GM19099 (cell line): ENCODE results near the gene ALDH7A1.

ENCODE experiments used
- POLR2A ChIP-seq: IDR thresholded peaks from 3 replicates; pipeline ENCODE4 v1.6.1; 2011; ENCODE audit warnings: low read depth; ENCODE audit not compliant: insufficient read length; ENCODE audit errors: extremely low read depth

Gene ALDH7A1

GRCh38 chr5:126594748-126595485 is at the start of gene ALDH7A1:
Gene ALDH7A1, minus strand, starts transcription at chr5:126595219. Its CDS starts 21 bp downstream, at chr5:126595198.
- peak; percentile 74 for TF ChIP-seq POLR2A

DNA sequence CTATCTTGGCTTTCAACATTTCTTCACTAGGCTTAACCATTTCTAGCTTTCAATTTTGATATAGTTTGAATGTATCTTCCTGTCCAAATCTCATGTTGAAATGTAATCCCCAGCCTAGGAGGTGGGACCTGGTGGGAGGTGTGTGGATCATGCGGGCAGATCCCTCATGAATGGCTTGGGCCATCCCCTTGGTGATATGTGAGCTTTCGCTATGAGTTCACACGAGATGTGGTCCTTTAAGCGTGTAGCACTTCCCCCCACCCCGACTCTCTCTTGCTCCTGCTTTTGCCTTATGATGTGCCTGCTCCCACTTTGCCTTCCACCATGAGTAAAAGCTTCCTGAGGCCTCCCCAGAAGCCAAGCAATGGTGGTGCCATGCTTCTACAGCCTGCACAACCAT is 46.4 kb upstream of the ALDH7A1 start:
- TF ChIP-seq POLR2A = no peak

DNA sequence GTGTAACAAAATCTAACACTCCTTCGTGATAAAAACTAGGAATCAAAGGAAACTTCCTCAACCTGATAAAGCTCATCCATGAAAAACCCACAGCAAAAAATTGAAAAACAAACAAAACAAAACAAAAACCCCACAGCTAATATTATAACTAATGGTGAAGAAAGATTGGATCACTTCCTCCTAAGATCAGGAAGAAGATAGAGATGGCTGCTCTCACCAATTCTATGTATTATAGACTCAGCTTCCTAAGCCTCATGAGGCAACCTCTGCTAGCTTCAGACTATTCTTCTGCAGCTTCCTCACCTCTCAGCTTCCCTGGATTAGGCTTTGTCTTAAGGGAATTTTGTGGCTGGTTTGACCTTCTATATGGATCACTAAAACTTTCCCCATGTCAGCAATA is 45.8 kb upstream of the ALDH7A1 start:
- TF ChIP-seq POLR2A = no peak

DNA sequence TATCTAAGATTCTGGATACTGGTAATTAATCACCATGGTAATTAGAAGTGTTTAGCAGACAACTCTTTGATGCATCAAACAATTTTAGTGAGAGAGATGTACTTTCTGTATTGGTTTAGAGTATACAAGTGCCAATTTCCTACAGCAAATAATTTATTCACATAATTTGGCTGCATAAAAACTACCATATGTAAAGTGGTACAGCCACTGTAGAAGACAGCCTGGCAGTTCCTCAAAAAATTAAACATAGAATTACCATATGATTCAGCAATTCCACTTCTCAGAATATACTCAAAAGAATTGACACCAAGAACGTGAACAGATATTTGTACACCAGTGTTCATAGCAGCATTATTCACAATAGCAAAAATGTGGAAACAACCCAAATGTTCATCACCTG is 41.9 kb upstream of the ALDH7A1 start:
- no peak for TF ChIP-seq POLR2A

DNA sequence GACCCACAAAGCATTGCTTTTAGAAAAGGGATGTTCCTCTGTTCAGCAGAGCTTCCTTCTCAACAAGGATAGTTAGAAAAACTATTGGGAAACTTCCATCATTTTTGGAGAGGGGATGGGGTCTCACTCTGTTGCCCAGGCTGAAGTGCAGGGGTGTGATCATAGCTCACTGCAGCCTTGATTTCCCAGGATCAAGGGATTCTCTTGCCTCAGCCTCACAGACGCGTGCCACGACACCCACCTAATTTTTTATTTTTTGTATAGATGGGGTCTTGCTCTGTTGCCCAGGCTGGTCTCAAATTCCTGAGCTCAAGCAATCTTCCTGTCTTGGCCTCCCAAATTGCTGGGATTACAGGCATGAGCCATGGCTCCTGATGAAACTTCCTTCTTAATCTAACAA is 40.6 kb upstream of the ALDH7A1 start:
- no peak for TF ChIP-seq POLR2A

DNA sequence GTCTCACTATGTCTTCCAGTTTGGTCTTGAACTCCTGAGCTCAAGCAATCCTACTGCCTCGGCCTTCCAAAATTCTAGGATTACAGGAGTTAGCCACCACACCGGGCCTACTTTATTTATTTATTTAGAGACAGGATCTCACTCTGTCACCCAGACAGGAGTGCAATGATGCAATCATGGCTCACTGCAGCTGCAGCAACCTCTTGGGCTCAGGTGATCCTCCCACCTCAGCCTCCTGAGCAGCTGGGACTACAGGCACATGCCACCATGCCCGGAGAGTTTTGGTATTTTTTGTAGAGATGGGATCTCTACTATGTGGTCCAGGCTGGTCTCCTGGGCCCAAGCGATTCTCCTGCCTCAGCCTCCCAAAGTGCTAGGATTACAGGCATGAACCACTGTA is 38.5 kb upstream of the ALDH7A1 start:
- TF ChIP-seq POLR2A = no peak

- no peak for TF ChIP-seq POLR2A
These were observed 36.9 kb upstream of the ALDH7A1 start for GRCh38 chr5:126631920-126632319.

DNA sequence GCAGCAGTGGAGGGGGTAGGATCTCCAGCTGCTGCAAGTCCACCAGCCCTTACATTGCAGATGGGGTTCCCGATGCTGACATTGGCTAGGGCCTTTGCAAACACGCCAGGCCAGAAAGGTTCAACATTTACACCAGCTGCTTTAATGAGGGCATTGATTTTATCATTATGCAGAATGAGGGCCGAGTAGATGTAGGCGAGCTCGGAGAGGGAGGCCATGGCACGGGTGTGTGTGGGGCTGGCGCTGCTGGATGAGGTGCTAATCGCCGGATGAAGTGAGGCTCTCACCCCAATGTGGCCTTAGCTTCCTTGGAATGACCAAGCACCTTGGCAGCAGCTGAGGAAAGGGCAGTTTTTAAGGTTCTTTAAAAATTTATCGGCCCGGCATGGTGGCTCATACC is 33.1 kb upstream of the ALDH7A1 start:
- no peak for TF ChIP-seq POLR2A

- TF ChIP-seq POLR2A = no peak
These were observed 29.5 kb upstream of the ALDH7A1 start for GRCh38 chr5:126624534-126624933.

GRCh38 chr5:126619781-126620180 is 24.8 kb upstream of the ALDH7A1 start:
- TF ChIP-seq POLR2A = no peak

GRCh38 chr5:126615286-126615685 is 20.3 kb upstream of the ALDH7A1 start:
- no peak for TF ChIP-seq POLR2A

DNA sequence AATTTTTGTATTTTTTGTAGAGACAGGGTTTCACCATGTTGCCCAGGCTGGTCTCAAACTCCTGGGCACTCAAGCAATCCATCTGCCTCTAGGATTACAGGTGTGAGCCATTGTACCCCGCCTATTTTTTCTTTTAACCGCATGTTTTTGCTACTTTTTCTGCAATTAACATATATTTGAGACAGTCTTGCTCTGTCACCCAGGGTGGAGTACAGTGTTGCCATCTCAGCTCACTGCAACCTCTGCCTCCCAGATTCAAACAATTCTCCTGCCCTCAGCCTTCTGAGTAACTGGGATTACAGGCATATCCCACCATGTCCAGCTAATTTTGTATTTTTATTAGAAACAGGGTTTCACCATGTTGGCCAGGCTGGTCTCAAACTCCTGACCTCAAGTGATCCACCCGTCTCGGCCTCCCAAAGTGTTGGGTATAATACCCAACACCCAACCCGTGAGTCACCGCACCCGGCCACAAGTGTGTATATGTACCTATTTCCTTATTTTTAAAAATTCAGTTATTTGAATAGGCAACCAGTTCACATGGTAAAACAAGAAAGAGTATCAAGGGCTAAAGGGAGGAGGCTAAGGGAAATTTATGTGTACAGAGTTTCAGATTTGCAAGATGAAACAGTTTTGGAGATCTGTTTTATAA is 19.0 kb upstream of the ALDH7A1 start:
- TF ChIP-seq POLR2A = no peak

DNA sequence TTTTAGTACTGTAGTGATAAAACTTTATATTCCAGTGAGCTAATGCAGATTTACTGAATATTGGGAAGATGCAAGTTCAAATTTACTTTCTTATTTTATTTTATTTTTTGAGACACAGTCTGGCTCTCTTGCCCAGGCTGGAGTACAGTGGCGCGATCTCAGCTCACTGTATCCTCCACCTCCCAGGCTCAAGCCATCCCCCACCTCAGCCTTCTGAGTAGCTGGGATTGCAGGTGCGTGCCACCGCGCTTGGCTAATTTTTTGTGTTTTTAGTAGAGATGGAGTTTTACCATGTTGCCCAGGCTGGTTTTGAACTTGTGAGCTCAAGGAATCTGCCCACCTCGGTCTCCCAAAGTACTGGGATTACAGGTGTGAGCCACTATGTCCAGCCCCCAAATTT is 15.6 kb upstream of the ALDH7A1 start:
- no peak for TF ChIP-seq POLR2A

DNA sequence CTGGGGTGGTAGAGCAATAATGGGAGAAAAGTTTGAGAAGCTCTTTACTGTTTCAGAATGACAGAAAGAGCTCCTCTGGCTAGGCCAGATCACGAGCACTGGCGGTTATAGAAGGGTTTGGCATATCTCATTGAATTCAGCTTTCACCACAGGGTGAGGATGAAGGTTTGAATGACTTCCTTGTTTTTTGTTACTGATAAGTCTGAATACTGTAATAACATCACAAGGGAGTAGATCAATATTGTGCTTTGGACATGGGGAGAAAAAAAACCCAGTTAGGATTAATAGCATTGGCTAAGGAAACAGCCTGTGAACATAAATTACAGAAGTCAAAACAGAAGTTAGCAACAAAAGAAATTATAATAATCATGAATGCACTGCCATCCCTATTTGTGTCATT is 15.1 kb upstream of the ALDH7A1 start:
- TF ChIP-seq POLR2A = no peak

GRCh38 chr5:126605525-126605924 is 10.5 kb upstream of the ALDH7A1 start:
- no peak for TF ChIP-seq POLR2A

DNA sequence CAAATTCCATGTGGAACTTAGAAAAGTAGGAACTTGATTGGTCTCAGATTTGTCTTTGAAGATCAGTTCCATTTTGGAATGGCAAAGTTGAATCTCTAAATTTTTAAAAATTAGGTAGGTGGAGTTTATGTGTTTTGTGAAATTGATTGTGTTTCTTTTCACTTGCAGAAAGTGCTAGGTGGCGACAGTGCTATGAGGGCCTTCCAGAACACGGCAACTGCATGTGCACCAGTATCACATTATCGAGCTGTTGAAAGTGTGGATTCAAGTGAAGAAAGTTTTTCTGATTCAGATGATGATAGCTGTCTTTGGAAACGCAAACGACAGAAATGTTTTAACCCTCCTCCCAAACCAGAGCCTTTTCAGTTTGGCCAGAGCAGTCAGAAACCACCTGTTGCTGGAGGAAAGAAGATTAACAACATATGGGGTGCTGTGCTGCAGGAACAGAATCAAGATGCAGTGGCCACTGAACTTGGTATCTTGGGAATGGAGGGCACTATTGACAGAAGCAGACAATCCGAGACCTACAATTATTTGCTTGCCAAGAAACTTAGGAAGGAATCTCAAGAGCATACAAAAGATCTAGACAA is 8.5 kb upstream of the ALDH7A1 start:
- no peak for TF ChIP-seq POLR2A
